Ishikawa (cell line): ENCODE data around the gene OR10A3.

Experiments
- FOXM1 ChIP-seq: IDR thresholded peaks from 2 replicates; pipeline ENCODE4 v1.6.1; 2012; ENCODE audit warnings: low read depth, borderline replicate concordance
- MAX ChIP-seq: IDR thresholded peaks from 2 replicates; pipeline ENCODE4 v1.6.1; 2012
- NFIC ChIP-seq: IDR thresholded peaks from 2 replicates; pipeline ENCODE4 v1.6.1; 2012
- RAD21 ChIP-seq: IDR thresholded peaks from 2 replicates; pipeline ENCODE4 v1.6.1; 2012; ENCODE audit warnings: low read depth
- REST ChIP-seq: IDR thresholded peaks from 2 replicates; pipeline ENCODE4 v1.6.1; 2012; ENCODE audit warnings: low read depth, mild to moderate bottlenecking
- TAF1 ChIP-seq: IDR thresholded peaks from 2 replicates; pipeline ENCODE4 v1.6.1; 2012; ENCODE audit warnings: low read depth, mild to moderate bottlenecking
- TCF12 ChIP-seq: IDR thresholded peaks from 2 replicates; pipeline ENCODE4 v1.6.1; 2012; ENCODE audit warnings: low read depth

- TF ChIP-seq RAD21 = no peak
- TF ChIP-seq TAF1 = no peak
- no peak for TF ChIP-seq REST
- TF ChIP-seq MAX = no peak
- no peak for TF ChIP-seq NFIC
- no peak for TF ChIP-seq TCF12
- TF ChIP-seq FOXM1 = no peak
Observed at GRCh38 chr11:7890417-7891172, 50.9 kb downstream of the OR10A3 start.
